ENCODE results near the gene CD82. TPM values are rescaled to one million over a fixed set of nuclear protein-coding genes. Genes with fewer than 3 reads are reported as not detected.

The CD82 gene
- total and polyA plus RNA-seq, 2 of the 8 experiments (the other 6 are each of a cell fraction or from before 2014, with no cell fraction given), result 7.9 to 10.3 TPM

DNA sequence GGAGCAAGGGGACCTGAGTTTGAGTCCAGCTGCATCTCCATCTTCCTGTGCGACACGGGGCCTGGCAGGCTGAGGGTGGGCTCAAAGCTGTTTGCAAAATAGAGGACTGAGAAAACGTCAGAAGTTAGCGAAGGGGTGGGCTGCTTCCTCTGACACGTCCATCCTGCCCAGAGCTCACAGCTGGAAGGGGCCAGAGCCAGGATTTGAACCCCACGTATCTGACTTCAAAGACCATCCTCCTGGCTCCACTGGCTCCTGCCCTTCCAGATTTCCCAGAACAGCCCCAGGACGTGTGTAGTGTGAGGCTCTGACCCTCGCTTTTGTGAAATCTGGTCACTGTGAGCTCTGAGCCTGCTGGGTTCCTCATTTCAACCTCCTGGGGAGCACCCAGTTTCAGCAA is 56.3 kb downstream of the CD82 start (continued):
- TF ChIP-seq, protein P1, sequence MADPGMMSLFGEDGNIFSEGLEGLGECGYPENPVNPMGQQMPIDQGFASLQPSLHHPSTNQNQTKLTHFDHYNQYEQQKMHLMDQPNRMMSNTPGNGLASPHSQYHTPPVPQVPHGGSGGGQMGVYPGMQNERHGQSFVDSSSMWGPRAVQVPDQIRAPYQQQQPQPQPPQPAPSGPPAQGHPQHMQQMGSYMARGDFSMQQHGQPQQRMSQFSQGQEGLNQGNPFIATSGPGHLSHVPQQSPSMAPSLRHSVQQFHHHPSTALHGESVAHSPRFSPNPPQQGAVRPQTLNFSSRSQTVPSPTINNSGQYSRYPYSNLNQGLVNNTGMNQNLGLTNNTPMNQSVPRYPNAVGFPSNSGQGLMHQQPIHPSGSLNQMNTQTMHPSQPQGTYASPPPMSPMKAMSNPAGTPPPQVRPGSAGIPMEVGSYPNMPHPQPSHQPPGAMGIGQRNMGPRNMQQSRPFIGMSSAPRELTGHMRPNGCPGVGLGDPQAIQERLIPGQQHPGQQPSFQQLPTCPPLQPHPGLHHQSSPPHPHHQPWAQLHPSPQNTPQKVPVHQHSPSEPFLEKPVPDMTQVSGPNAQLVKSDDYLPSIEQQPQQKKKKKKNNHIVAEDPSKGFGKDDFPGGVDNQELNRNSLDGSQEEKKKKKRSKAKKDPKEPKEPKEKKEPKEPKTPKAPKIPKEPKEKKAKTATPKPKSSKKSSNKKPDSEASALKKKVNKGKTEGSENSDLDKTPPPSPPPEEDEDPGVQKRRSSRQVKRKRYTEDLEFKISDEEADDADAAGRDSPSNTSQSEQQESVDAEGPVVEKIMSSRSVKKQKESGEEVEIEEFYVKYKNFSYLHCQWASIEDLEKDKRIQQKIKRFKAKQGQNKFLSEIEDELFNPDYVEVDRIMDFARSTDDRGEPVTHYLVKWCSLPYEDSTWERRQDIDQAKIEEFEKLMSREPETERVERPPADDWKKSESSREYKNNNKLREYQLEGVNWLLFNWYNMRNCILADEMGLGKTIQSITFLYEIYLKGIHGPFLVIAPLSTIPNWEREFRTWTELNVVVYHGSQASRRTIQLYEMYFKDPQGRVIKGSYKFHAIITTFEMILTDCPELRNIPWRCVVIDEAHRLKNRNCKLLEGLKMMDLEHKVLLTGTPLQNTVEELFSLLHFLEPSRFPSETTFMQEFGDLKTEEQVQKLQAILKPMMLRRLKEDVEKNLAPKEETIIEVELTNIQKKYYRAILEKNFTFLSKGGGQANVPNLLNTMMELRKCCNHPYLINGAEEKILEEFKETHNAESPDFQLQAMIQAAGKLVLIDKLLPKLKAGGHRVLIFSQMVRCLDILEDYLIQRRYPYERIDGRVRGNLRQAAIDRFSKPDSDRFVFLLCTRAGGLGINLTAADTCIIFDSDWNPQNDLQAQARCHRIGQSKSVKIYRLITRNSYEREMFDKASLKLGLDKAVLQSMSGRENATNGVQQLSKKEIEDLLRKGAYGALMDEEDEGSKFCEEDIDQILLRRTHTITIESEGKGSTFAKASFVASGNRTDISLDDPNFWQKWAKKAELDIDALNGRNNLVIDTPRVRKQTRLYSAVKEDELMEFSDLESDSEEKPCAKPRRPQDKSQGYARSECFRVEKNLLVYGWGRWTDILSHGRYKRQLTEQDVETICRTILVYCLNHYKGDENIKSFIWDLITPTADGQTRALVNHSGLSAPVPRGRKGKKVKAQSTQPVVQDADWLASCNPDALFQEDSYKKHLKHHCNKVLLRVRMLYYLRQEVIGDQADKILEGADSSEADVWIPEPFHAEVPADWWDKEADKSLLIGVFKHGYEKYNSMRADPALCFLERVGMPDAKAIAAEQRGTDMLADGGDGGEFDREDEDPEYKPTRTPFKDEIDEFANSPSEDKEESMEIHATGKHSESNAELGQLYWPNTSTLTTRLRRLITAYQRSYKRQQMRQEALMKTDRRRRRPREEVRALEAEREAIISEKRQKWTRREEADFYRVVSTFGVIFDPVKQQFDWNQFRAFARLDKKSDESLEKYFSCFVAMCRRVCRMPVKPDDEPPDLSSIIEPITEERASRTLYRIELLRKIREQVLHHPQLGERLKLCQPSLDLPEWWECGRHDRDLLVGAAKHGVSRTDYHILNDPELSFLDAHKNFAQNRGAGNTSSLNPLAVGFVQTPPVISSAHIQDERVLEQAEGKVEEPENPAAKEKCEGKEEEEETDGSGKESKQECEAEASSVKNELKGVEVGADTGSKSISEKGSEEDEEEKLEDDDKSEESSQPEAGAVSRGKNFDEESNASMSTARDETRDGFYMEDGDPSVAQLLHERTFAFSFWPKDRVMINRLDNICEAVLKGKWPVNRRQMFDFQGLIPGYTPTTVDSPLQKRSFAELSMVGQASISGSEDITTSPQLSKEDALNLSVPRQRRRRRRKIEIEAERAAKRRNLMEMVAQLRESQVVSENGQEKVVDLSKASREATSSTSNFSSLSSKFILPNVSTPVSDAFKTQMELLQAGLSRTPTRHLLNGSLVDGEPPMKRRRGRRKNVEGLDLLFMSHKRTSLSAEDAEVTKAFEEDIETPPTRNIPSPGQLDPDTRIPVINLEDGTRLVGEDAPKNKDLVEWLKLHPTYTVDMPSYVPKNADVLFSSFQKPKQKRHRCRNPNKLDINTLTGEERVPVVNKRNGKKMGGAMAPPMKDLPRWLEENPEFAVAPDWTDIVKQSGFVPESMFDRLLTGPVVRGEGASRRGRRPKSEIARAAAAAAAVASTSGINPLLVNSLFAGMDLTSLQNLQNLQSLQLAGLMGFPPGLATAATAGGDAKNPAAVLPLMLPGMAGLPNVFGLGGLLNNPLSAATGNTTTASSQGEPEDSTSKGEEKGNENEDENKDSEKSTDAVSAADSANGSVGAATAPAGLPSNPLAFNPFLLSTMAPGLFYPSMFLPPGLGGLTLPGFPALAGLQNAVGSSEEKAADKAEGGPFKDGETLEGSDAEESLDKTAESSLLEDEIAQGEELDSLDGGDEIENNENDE (IDR thresholded peaks at IDR 0.05; ENCODE audit: insufficient replicate concordance, low read length), result no peak
- no peak for TF ChIP-seq POLR2A (IDR thresholded peaks at IDR 0.05; ENCODE audit: control extremely low read depth in 1 of 2, low read depth in 2 of 2, low read length in 2 of 2)
- no peak for TF ChIP-seq TBP (IDR thresholded peaks at IDR 0.05; ENCODE audit: low read depth, low read length)
- no peak for TF ChIP-seq SIX5 (IDR thresholded peaks at IDR 0.05; ENCODE audit: low read depth, low read length)
- TF ChIP-seq POU5F1 (IDR thresholded peaks at IDR 0.05; ENCODE audit: low read depth, low read length), result no peak
- TF ChIP-seq, protein P2, sequence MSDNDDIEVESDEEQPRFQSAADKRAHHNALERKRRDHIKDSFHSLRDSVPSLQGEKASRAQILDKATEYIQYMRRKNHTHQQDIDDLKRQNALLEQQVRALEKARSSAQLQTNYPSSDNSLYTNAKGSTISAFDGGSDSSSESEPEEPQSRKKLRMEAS (IDR thresholded peaks at IDR 0.05), result no peak
- TF ChIP-seq TAF7 (optimal IDR thresholded peaks at IDR 0.05; ENCODE audit: borderline replicate concordance, low read depth, low read length), result no peak
- TF ChIP-seq CTBP2 (IDR thresholded peaks at IDR 0.05; ENCODE audit: borderline replicate concordance, insufficient read depth, insufficient read length, low read length), result no peak
- TF ChIP-seq HDAC6 (IDR thresholded peaks at IDR 0.05; ENCODE audit: low read depth, low read length), result no peak
- TF ChIP-seq, protein P3, sequence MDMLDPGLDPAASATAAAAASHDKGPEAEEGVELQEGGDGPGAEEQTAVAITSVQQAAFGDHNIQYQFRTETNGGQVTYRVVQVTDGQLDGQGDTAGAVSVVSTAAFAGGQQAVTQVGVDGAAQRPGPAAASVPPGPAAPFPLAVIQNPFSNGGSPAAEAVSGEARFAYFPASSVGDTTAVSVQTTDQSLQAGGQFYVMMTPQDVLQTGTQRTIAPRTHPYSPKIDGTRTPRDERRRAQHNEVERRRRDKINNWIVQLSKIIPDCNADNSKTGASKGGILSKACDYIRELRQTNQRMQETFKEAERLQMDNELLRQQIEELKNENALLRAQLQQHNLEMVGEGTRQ (IDR thresholded peaks at IDR 0.05; ENCODE audit: low read length), result no peak
- no peak for TF ChIP-seq BRCA1 (IDR thresholded peaks at IDR 0.05; ENCODE audit: low read depth, low read length)
